ENCODE measurements around the gene PTPN2.

The PTPN2 gene

GRCh38 chr18:12843420-12844350 is 40.4 kb downstream of the PTPN2 start:
- TF ChIP-seq JUND (IDR thresholded peaks at IDR 0.05; ENCODE audit: low read depth) = no peak
- in situ Hi-C loops (cut with HindIII; ENCODE audit: low pct_unique_long_range_greater_than_20kb, low sequenced_read_pairs) = no loop called here
- DNase-seq (ENCODE audit: low read depth in 1 of 2, low spot score in 1 of 2) = no peak

- no peak for TF ChIP-seq JUND (IDR thresholded peaks at IDR 0.05; ENCODE audit: low read depth)
- no peak for DNase-seq (ENCODE audit: low read depth in 1 of 2, low spot score in 1 of 2)
Measured at GRCh38 chr18:12842459-12843380, 41.3 kb downstream of the PTPN2 start.

GRCh38 chr18:12841070-12841469 is 43.0 kb downstream of the PTPN2 start:
- no peak for DNase-seq (ENCODE audit: low read depth in 1 of 2, low spot score in 1 of 2)
- in situ Hi-C loops (cut with HindIII; ENCODE audit: low pct_unique_long_range_greater_than_20kb, low sequenced_read_pairs) = no loop called here
- no peak for TF ChIP-seq JUND (IDR thresholded peaks at IDR 0.05; ENCODE audit: low read depth)

More at GRCh38 chr18:12842459-12843380, 41.3 kb downstream of the PTPN2 start:
- in situ Hi-C loops (cut with HindIII; ENCODE audit: low pct_unique_long_range_greater_than_20kb, low sequenced_read_pairs) = no loop called here

- no peak for DNase-seq (ENCODE audit: low read depth in 1 of 2, low spot score in 1 of 2)
- in situ Hi-C loops (cut with HindIII; ENCODE audit: low pct_unique_long_range_greater_than_20kb, low sequenced_read_pairs) = no loop called here
- TF ChIP-seq JUND (IDR thresholded peaks at IDR 0.05; ENCODE audit: low read depth) = no peak
Measured at GRCh38 chr18:12840382-12840781, 43.7 kb downstream of the PTPN2 start.

- in situ Hi-C loops (cut with HindIII; ENCODE audit: low pct_unique_long_range_greater_than_20kb, low sequenced_read_pairs) = no loop called here
- no peak for DNase-seq (ENCODE audit: low read depth in 1 of 2, low spot score in 1 of 2)
Measured at GRCh38 chr18:12839526-12840196, 44.4 kb downstream of the PTPN2 start.

GRCh38 chr18:12839057-12839525 is 44.9 kb downstream of the PTPN2 start:
- no peak for DNase-seq (ENCODE audit: low read depth in 1 of 2, low spot score in 1 of 2)
- in situ Hi-C loops (cut with HindIII; ENCODE audit: low pct_unique_long_range_greater_than_20kb, low sequenced_read_pairs) = no loop called here
- TF ChIP-seq JUND (IDR thresholded peaks at IDR 0.05; ENCODE audit: low read depth) = no peak

More at GRCh38 chr18:12839526-12840196, 44.4 kb downstream of the PTPN2 start:
- TF ChIP-seq JUND (IDR thresholded peaks at IDR 0.05; ENCODE audit: low read depth) = no peak

- in situ Hi-C loops (cut with HindIII; ENCODE audit: low pct_unique_long_range_greater_than_20kb, low sequenced_read_pairs) = no loop called here
- DNase-seq (ENCODE audit: low read depth in 1 of 2, low spot score in 1 of 2) = peak in 1 of 2 experiments; percentile 18
- no peak for TF ChIP-seq JUND (IDR thresholded peaks at IDR 0.05; ENCODE audit: low read depth)
Measured at GRCh38 chr18:12838178-12838634, 45.8 kb downstream of the PTPN2 start.

- no peak for DNase-seq (ENCODE audit: low read depth in 1 of 2, low spot score in 1 of 2)
- in situ Hi-C loops (cut with HindIII; ENCODE audit: low pct_unique_long_range_greater_than_20kb, low sequenced_read_pairs) = no loop called here
- TF ChIP-seq JUND (IDR thresholded peaks at IDR 0.05; ENCODE audit: low read depth) = no peak
Measured at GRCh38 chr18:12837747-12838146, 46.3 kb downstream of the PTPN2 start.

GRCh38 chr18:12836551-12836950 is 47.5 kb downstream of the PTPN2 start:
- TF ChIP-seq JUND (IDR thresholded peaks at IDR 0.05; ENCODE audit: low read depth) = no peak
- no peak for DNase-seq (ENCODE audit: low read depth in 1 of 2, low spot score in 1 of 2)
- in situ Hi-C loops (cut with HindIII; ENCODE audit: low pct_unique_long_range_greater_than_20kb, low sequenced_read_pairs) = no loop called here

GRCh38 chr18:12828116-12829051 is 55.7 kb downstream of the PTPN2 start:
- in situ Hi-C loops (cut with HindIII; ENCODE audit: low pct_unique_long_range_greater_than_20kb, low sequenced_read_pairs) = no loop called here
- no peak for DNase-seq (ENCODE audit: low read depth in 1 of 2, low spot score in 1 of 2)

GRCh38 chr18:12827588-12827987 is 56.4 kb downstream of the PTPN2 start:
- in situ Hi-C loops (cut with HindIII; ENCODE audit: low pct_unique_long_range_greater_than_20kb, low sequenced_read_pairs) = no loop called here
- DNase-seq (ENCODE audit: low read depth in 1 of 2, low spot score in 1 of 2) = no peak

More at GRCh38 chr18:12828116-12829051, 55.7 kb downstream of the PTPN2 start:
- TF ChIP-seq JUND (IDR thresholded peaks at IDR 0.05; ENCODE audit: low read depth) = no peak

More at GRCh38 chr18:12827588-12827987, 56.4 kb downstream of the PTPN2 start:
- no peak for TF ChIP-seq JUND (IDR thresholded peaks at IDR 0.05; ENCODE audit: low read depth)

All from T47D (cell line).